ENCODE data around the gene RAD21L1.
"Not testable (repeated sequence)": the region's sequence is repeated elsewhere in the genome, so short reads cannot be mapped to it uniquely, and the experiment has no call there.

RAD21L1 gene

DNA sequence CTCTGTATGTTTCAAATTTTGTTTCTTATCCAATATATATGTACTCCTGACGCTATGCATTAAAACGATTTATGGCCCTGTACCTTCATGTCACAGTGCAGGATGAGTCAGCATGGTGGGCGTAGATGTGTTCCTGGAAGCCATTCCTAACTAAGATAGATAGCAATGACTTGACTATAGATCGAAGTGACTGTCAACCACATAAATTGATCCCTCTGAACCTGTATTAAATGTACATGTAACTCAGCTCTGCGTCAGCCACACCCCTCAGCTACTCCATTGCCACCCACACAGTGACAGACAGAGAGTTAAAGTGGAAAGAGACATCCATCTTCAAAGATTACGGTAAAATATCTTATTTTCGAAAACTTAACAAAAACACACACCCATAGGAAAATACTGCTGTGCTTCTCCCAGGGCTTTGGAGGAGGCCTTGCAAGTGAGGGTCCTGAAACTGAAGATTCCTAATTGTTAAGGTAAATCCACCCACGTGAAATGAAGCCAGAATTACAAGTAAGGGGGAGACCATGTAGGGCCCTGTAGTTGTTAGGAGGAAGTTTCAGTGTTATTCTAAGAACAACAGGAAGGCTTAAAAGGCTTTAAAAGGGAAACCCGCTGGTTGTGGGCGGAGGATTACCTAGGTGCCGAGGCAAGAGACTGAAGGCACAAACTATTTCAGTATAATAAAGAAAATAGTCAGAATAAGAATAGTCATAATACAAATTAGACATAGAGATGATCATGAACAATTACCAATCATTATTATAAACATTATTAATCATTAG lies 10.3 kb upstream of the RAD21L1 start:
- DNase-seq (ENCODE audit: extremely low spot score): no peak
- CTCF ChIA-PET: no interaction called here
- POLR2A ChIA-PET: no interaction called here
- TF ChIP-seq CTCF (IDR thresholded peaks at IDR 0.05; ENCODE audit: control extremely low read depth, extremely low read depth, low read depth, missing control alignments): no peak

- POLR2A ChIA-PET; DNase-seq (ENCODE audit: extremely low spot score): not testable (repeated sequence)
- CTCF ChIA-PET: interaction anchor here (1.2 kb wide), 1 partner anchor 220 kb away, joined by 3 read pairs; no protein-coding TSS in a partner anchor
Measured at GRCh38 chr20:1216527-1217427, 9.1 kb upstream of the RAD21L1 start.

GRCh38 chr20:1222750-1223149 lies 3.1 kb upstream of the RAD21L1 start:
- CTCF ChIA-PET; DNase-seq (ENCODE audit: extremely low spot score); POLR2A ChIA-PET: not testable (repeated sequence)

GRCh38 chr20:1224205-1224890 lies 1.5 kb upstream of the RAD21L1 start:
- ChIA-PET CTCF (interaction anchor here (1.1 to 2.4 kb wide), 2 partner anchors 11 to 18 kb away, joined by 3 to 9 read pairs; no protein-coding TSS in a partner anchor), POLR2A (no interaction called here)
- TF ChIP-seq CTCF (IDR thresholded peaks at IDR 0.05; ENCODE audit: control extremely low read depth, extremely low read depth, low read depth, missing control alignments): no peak
- no peak for DNase-seq (ENCODE audit: extremely low spot score)

DNA sequence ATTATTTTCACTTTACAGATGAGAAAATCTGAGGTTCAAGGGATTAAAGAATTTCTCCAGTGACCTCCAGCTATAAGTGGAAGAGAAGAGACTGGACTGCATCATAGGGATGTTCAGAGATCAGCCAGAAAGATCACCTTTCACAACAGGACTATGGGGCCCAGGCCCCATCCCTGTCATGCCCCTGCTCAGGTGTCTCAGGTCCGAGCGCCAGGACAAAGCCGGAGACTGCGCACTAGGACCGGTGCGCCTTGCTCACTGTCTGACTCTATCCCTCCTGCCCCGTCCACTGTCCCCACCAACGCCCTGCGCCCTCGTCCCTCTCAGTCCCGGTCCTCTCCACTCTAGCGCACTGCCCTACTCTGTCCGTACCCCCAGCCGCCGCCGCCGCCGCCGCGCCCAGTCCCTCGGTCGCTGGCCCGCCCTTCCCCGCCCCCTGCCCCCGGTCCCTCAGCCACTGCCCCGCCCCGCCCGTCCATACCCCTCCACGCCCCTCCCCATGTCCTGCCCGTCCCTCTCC lies 521 bp upstream of the RAD21L1 start:
- ChIA-PET CTCF (interaction anchor here (2.4 kb wide), 1 partner anchor 12 kb away, joined by 9 read pairs; no protein-coding TSS in a partner anchor), POLR2A (no interaction called here)
- no peak for TF ChIP-seq CTCF (IDR thresholded peaks at IDR 0.05; ENCODE audit: control extremely low read depth, extremely low read depth, low read depth, missing control alignments)
- DNase-seq (ENCODE audit: extremely low spot score): no peak

DNA sequence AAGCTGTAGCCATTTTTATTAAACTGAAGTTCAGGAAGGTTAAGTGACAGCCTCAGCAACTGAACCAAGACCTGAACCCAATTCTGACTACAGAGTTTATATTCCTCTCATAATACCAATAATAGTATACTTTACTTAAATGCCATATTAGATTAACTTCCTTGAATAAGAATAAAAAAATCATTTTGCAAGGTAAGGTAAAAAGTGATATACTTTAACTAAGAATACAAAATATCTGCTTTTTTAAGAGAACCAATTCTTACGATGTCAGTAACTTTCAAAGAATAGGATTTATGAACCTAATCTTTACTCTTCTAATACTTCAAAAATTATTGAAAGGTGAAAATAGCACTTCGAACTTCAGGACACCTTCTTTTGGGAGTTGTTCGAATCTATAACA lies 3.7 kb downstream of the RAD21L1 start:
- ChIA-PET POLR2A (no interaction called here), CTCF (no interaction called here)
- DNase-seq (ENCODE audit: extremely low spot score): no peak
- no peak for TF ChIP-seq CTCF (IDR thresholded peaks at IDR 0.05; ENCODE audit: control extremely low read depth, extremely low read depth, low read depth, missing control alignments)

- ChIA-PET CTCF (no interaction called here), POLR2A (no interaction called here)
- no peak for TF ChIP-seq CTCF (IDR thresholded peaks at IDR 0.05; ENCODE audit: control extremely low read depth, extremely low read depth, low read depth, missing control alignments)
- DNase-seq (ENCODE audit: extremely low spot score): no peak
Measured at GRCh38 chr20:1232286-1233111, 6.7 kb downstream of the RAD21L1 start.
